LNCAP (cell line): ENCODE results near the gene ZNF587B.
A peak's percentile ranks its signal among the peaks of the same experiment; 100 is the strongest.

ENCODE experiments used
- TF ChIP-seq, protein P1 (sequence below): fragments of 450-650 bp; IDR thresholded peaks from 2 replicates; pipeline ENCODE4 v1.5.1; 2017; ENCODE audit warnings: mild to moderate bottlenecking

Gene ZNF587B

DNA sequence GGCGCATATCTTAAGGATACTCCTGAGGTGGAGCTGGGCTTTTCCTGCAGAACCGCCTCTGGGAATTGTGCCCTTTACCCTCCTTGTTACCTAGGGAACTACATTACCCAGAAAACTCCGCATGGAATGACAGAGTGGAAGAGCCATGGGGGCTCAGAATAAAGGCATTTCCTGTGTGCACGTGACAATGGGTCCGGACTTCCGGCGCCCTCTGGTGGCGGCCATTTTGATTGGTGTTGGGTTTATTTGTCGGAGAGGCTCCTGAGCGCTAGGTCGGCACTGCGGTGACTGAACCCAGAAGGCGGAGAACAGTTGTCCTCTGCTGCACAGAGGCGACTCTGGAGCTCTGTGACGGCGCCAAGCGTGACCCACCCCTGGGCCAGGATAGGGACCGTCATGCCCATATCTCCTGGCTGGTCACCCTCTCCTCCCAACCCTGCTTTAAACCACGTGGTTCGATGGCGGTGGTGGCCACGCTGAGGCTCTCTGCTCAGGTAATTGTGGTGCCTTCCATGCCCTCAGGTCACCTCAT lies at the start of gene ZNF587B:
TSS of gene ZNF587B (plus strand) at position 229 of the 532 bp plus-strand sequence. CDS start at position 459, 230 bp downstream.
- TF ChIP-seq, protein P1, sequence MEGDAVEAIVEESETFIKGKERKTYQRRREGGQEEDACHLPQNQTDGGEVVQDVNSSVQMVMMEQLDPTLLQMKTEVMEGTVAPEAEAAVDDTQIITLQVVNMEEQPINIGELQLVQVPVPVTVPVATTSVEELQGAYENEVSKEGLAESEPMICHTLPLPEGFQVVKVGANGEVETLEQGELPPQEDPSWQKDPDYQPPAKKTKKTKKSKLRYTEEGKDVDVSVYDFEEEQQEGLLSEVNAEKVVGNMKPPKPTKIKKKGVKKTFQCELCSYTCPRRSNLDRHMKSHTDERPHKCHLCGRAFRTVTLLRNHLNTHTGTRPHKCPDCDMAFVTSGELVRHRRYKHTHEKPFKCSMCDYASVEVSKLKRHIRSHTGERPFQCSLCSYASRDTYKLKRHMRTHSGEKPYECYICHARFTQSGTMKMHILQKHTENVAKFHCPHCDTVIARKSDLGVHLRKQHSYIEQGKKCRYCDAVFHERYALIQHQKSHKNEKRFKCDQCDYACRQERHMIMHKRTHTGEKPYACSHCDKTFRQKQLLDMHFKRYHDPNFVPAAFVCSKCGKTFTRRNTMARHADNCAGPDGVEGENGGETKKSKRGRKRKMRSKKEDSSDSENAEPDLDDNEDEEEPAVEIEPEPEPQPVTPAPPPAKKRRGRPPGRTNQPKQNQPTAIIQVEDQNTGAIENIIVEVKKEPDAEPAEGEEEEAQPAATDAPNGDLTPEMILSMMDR: peak; percentile 37; the same call in 1 of the 2 replicates

DNA sequence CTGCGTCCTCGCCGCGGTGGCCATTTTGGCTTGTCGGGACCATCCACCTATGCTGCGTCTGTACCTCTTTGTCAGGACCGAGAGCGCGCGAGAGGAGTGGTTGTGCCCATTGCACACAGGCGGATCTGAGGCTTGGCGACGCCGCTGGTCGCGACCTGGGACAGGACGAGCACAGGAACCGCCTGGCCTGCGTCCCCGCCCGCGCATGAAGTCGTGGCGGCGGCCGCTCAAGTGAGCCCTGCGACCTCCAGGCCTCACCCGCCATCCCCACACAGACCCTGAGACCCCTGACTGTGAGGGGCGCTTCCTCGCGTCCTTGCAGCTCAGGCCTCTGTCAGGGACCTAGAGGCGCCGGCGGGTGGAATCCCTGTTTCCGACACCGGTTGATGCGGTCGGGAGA lies 43.8 kb upstream of the ZNF587B start:
- TF ChIP-seq, protein P1: no peak

DNA sequence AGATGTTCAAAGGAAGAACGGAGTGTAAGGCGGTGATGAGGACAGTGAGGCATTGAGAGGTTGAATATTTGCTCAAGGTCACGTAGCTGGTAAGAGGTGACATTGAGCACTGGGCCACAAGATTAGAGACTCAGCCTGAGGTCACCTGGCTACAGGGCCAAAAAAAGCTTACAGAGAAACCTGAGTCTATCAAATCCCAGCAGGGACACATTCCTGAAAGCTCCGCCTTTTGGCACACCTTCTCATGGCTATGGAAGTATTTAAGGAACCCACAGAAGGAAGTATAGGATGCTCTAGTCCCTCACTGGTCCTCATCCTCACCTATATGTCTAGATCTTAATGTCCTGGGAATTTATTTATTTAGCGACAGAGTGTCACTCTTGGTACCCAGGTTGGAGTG lies 43.2 kb upstream of the ZNF587B start:
- TF ChIP-seq, protein P1: no peak

DNA sequence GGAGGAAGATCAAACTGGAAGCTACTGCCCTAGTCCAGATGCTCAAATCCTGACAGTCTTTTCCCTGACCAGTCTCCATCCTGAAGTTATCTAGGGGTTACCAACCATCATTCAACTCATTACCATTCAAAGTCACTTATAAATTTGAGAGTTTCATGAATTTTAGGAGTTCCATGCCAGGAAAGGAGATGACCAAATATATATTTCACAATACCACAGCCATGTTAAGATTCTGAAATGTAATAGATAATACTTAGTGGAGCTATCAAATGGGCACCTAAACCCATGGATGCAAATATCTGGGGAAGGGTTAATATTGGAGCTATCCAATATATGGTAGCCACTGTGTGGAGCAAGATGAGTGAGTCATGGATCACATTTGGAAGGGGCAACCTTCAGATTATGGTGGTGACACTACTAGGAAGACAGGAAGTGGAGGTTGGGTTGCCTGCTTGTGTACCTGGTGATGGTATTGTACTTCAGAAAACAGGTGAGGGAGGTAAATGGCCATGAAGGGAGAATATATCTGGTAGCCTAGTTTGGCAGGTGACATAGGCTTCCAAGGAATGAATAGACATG lies 41.9 kb upstream of the ZNF587B start:
- TF ChIP-seq, protein P1: no peak

DNA sequence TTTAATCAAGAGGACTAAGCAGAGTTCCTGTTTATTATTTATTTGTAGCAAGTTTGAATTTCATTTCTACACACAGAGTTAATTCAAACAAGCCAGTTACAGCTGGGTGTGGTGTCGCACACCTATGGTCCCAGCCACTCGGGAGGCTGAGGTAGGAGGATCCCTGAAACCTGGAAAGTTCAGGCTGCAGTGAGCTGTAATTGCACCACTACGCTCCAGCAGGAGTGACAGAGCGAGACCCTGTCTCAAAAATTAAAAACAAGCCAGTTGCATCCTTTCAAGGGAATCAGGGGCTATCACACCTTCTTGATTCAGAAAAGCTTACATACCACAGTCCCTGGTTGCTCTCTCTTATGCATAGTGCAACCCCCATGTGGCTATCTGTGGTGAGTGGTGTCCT lies 40.8 kb upstream of the ZNF587B start:
- TF ChIP-seq, protein P1: no peak

DNA sequence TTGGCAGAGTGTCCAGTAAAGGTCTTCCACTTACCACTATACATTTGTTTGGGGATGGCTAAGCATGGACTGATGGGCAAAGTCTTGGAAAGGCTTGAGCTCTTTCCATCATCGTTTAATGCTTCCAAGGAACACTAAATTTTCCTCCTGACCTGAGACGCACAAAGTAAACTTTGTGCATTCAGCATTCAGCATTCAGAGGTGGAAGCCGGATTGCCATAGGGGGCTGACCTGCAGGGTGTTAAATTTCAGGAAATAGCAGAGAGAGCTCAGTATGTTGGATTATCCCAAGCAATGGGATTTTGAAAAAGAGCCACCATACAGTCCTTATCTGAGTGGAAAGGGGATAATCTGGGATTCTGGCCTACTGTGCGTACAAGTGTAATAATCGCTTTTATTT lies 29.4 kb upstream of the ZNF587B start:
- TF ChIP-seq, protein P1: no peak

DNA sequence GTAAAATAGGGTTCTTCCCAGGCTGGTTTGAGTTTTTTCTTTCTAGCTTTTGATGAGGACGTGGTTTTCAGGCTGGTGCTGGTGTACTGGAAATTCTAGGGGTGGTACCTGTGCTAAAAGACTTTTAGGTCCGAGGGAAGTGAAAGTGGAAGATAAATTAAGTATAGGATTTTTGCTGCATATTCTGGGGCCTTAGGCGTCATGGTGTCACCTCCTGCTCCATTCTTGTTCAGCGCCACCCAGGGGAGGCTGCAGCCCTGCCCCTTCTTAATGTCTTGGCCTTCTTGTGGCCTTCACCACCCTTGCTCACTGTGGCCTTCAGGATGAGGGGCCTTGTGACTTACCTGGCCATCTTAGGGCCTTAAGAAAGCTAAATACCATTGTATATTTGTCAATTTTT lies 27.8 kb upstream of the ZNF587B start:
- TF ChIP-seq, protein P1: no peak

DNA sequence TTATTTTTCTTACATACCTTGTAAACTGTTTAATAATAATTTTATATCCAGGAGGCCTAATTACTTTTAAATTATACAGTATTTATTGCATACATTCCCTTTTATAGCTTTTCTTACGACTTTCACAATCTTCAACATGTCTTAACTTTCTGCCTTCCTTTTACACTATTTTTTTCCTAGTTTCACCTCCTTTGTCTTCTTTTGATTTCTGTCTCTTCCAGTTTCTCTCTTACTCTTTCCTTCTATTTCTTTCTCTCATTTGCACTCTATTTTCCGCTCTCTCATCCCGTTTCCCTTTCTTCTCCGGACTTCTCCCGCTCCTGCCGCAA lies 26.9 kb upstream of the ZNF587B start:
- TF ChIP-seq, protein P1: no peak
